ENCODE data around the gene DNAH17.

Gene DNAH17

GRCh38 chr17:78412403-78412802, 164.8 kb downstream of the DNAH17 start:
- no peak for DNase-seq (ENCODE audit: low read depth, low spot score)

- DNase-seq (ENCODE audit: low read depth, low spot score): no peak
Measured at GRCh38 chr17:78411241-78411857, 165.8 kb downstream of the DNAH17 start.

- DNase-seq (ENCODE audit: low read depth, low spot score): no peak
Measured at GRCh38 chr17:78409191-78409928, 167.8 kb downstream of the DNAH17 start.

- DNase-seq (ENCODE audit: low read depth, low spot score): no peak
Measured at GRCh38 chr17:78408476-78409050, 168.6 kb downstream of the DNAH17 start.

- DNase-seq (ENCODE audit: low read depth, low spot score): no peak
Measured at GRCh38 chr17:78407387-78408000, 169.7 kb downstream of the DNAH17 start.

GRCh38 chr17:78406920-78407319, 170.3 kb downstream of the DNAH17 start:
- DNase-seq (ENCODE audit: low read depth, low spot score): no peak

- DNase-seq (ENCODE audit: low read depth, low spot score): no peak
Measured at GRCh38 chr17:78406396-78406795, 170.8 kb downstream of the DNAH17 start.

GRCh38 chr17:78403822-78404221, 173.4 kb downstream of the DNAH17 start:
- no peak for DNase-seq (ENCODE audit: low read depth, low spot score)

- no peak for DNase-seq (ENCODE audit: low read depth, low spot score)
Measured at GRCh38 chr17:78401891-78402290, 175.3 kb downstream of the DNAH17 start.

GRCh38 chr17:78401246-78401645, 175.9 kb downstream of the DNAH17 start:
- DNase-seq (ENCODE audit: low read depth, low spot score): no peak

- no peak for DNase-seq (ENCODE audit: low read depth, low spot score)
Measured at GRCh38 chr17:78400581-78401240, 176.5 kb downstream of the DNAH17 start.

- no peak for DNase-seq (ENCODE audit: low read depth, low spot score)
Measured at GRCh38 chr17:78399693-78400144, 177.5 kb downstream of the DNAH17 start.

- no peak for DNase-seq (ENCODE audit: low read depth, low spot score)
Measured at GRCh38 chr17:78399028-78399692, 178.0 kb downstream of the DNAH17 start.

GRCh38 chr17:78398390-78398789, 178.8 kb downstream of the DNAH17 start:
- no peak for DNase-seq (ENCODE audit: low read depth, low spot score)

- DNase-seq (ENCODE audit: low read depth, low spot score): no peak
Measured at GRCh38 chr17:78397681-78398101, 179.5 kb downstream of the DNAH17 start.

GRCh38 chr17:78396441-78397337, 180.5 kb downstream of the DNAH17 start:
- no peak for DNase-seq (ENCODE audit: low read depth, low spot score)

GRCh38 chr17:78395155-78395554, 182.0 kb downstream of the DNAH17 start:
- no peak for DNase-seq (ENCODE audit: low read depth, low spot score)

- no peak for DNase-seq (ENCODE audit: low read depth, low spot score)
Measured at GRCh38 chr17:78394209-78394608, 183.0 kb downstream of the DNAH17 start.

GRCh38 chr17:78393575-78393974, 183.6 kb downstream of the DNAH17 start:
- DNase-seq (ENCODE audit: low read depth, low spot score): no peak

- no peak for DNase-seq (ENCODE audit: low read depth, low spot score)
Measured at GRCh38 chr17:78392295-78392694, 184.9 kb downstream of the DNAH17 start.
